ENCODE results near the gene MPO.

- TF ChIP-seq CTCF (IDR thresholded peaks at IDR 0.05 in 2 of 3, conservative IDR thresholded peaks at IDR 0.05 in 1 of 3; ENCODE audit: borderline replicate concordance in 1 of 3, insufficient read depth in 1 of 3, low read depth in 2 of 3, low read length in 2 of 3) (peak; percentile 82 to 99 (median 99)), POLR2A (IDR thresholded peaks at IDR 0.05; ENCODE audit: borderline replicate concordance, extremely low read depth, insufficient read depth, insufficient read length) (no peak), SP1 (IDR thresholded peaks at IDR 0.05; ENCODE audit: low read depth) (no peak)
- TF ChIP-seq, protein P1, sequence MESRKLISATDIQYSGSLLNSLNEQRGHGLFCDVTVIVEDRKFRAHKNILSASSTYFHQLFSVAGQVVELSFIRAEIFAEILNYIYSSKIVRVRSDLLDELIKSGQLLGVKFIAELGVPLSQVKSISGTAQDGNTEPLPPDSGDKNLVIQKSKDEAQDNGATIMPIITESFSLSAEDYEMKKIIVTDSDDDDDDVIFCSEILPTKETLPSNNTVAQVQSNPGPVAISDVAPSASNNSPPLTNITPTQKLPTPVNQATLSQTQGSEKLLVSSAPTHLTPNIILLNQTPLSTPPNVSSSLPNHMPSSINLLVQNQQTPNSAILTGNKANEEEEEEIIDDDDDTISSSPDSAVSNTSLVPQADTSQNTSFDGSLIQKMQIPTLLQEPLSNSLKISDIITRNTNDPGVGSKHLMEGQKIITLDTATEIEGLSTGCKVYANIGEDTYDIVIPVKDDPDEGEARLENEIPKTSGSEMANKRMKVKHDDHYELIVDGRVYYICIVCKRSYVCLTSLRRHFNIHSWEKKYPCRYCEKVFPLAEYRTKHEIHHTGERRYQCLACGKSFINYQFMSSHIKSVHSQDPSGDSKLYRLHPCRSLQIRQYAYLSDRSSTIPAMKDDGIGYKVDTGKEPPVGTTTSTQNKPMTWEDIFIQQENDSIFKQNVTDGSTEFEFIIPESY (IDR thresholded peaks at IDR 0.05; ENCODE audit: extremely low read depth, insufficient replicate concordance, low read length): no peak
These were observed 23.4 kb upstream of the MPO start for GRCh38 chr17:58303971-58304749.
